ENCODE measurements around the gene SOX11. TPM values are rescaled to one million over a fixed set of nuclear protein-coding genes. Genes with fewer than 3 reads are reported as not detected.
"Not testable (repeated sequence)": the region's sequence is repeated elsewhere in the genome, so short reads cannot be mapped to it uniquely, and the experiment has no call there.

The SOX11 gene
- total and polyA plus RNA-seq, 2 of the 8 experiments (the other 6 are each of a cell fraction or from before 2014, with no cell fraction given), result 9.0 to 55.6 TPM

DNA sequence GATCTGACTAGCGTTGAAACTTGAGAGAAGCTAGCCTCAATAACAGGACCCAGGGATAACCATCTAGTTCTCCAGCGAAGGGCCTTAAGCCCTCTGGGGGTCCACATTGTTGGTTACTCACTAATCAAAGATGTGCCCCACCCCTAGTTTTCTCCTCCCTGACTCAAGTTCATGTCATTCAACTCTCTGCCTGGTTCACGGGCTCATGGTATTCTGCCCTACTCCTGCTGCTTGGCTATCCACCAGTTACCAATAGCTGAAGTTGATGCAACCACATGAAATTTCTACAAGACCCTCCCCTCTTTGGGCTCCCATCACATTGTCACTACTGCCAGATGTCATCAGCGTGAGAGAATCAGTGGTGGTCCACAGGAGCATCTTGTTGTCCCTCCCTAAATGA, 38.4 kb upstream of the SOX11 start:
- H3K14ac ChIP-seq (ENCODE audit: insufficient read length); H4K20me1 ChIP-seq (replicated peaks in 1 of 2; ENCODE audit: control insufficient read depth in 1 of 2, insufficient read depth in 2 of 2, low read length in 2 of 2); H3K23ac ChIP-seq (ENCODE audit: insufficient read length); H2BK20ac ChIP-seq (ENCODE audit: low read length); H3K27ac ChIP-seq (ENCODE audit: low read depth, low read length); H2BK12ac ChIP-seq (ENCODE audit: low read depth, low read length); FAIRE-seq; H3K56ac ChIP-seq (replicated peaks; ENCODE audit: insufficient read length, low read depth, low read length); H3K79me2 ChIP-seq (ENCODE audit: control insufficient read depth in 1 of 2, insufficient read depth in 2 of 2, low read length in 2 of 2); H2AK5ac ChIP-seq (ENCODE audit: low read depth, low read length); H2AFZ ChIP-seq (ENCODE audit: low read length); H4K91ac ChIP-seq (replicated peaks; ENCODE audit: insufficient read length, low read length); H3K9ac ChIP-seq (replicated peaks in 1 of 4; ENCODE audit: extremely low read depth in 1 of 4, low read depth in 3 of 4, low read length in 3 of 4); H3K79me1 ChIP-seq (ENCODE audit: low read depth, low read length); H3K36me3 ChIP-seq (ENCODE audit: control insufficient read depth in 2 of 4, insufficient read depth in 4 of 4, low read length in 3 of 4); CTCF ChIA-PET (ENCODE audit: partially characterized antibody); H3K27me3 ChIP-seq (replicated peaks in 1 of 4; ENCODE audit: control insufficient read depth in 3 of 4, extremely low read depth in 1 of 4, insufficient read depth in 3 of 4, low read length in 3 of 4); H2BK5ac ChIP-seq (ENCODE audit: low read depth, low read length); DNase-seq (ENCODE audit: low read depth in 1 of 2, low spot score in 2 of 2); H3K9me3 ChIP-seq (ENCODE audit: insufficient read depth in 2 of 2, low read depth in 1 of 2, low read length in 1 of 2); H3K4ac ChIP-seq (replicated peaks; ENCODE audit: insufficient read length, low read depth, low read length); H2BK120ac ChIP-seq (replicated peaks; ENCODE audit: low read depth, low read length); H4K5ac ChIP-seq (ENCODE audit: insufficient read length, low read depth, low read length); H3K18ac ChIP-seq (ENCODE audit: extremely low read depth, low read length); POLR2A ChIA-PET (ENCODE audit: partially characterized antibody); H3K4me1 ChIP-seq (replicated peaks in 1 of 4; ENCODE audit: control insufficient read depth in 3 of 4, insufficient read depth in 4 of 4, low read length in 3 of 4); H4K8ac ChIP-seq (ENCODE audit: extremely low read depth, insufficient read depth, low read length); H3K4me2 ChIP-seq (ENCODE audit: insufficient read depth in 1 of 2, low read depth in 2 of 2, low read length in 2 of 2); H3K23me2 ChIP-seq (ENCODE audit: low read depth, low read length); H3K4me3 ChIP-seq (ENCODE audit: extremely low read depth in 1 of 4, insufficient read depth in 2 of 4, low read depth in 3 of 4, low read length in 4 of 4); H2BK15ac ChIP-seq (ENCODE audit: low read length): not testable (repeated sequence)
- WGBS, 2 experiments (ENCODE audit: extremely low coverage in 1 of 2, insufficient coverage in 1 of 2, insufficient read length in 1 of 2, insufficient replicate concordance in 2 of 2, low coverage in 1 of 2, low lambda C conversion rate in 2 of 2, missing lambda C conversion rate in 1 of 2), result 99% methylated on average over 4 of the region's 4 CpGs; no CpG with 5 or more reads in 1 of the 2 experiments
